HEK293 (cell line): Measurements from ENCODE around the gene SEMA4D.

Source experiments
- MEIS1 ChIP-seq: sonication (generic); formaldehyde crosslinking; IDR thresholded peaks from 2 replicates; pipeline ENCODE4 v1.8.1; 2022; ENCODE audit warnings: missing genetic modification reagents, mild to moderate bottlenecking, borderline replicate concordance
- ZNF274 ChIP-seq, 2 experiments: fragments of 200-500 bp in 1 of 2; fragments of 450-650 bp in 1 of 2; sonication (Bioruptor generic) in 1 of 2; formaldehyde crosslinking in 1 of 2; IDR thresholded peaks; 2 replicates each; pipeline versions ENCODE4 v1.5.1 to v1.6.1; 2014 to 2016; ENCODE audit warnings: borderline replicate concordance in 1 of 2, inconsistent platforms in 1 of 2, low read length in 1 of 2, missing biosample characterization in 1 of 2, missing genetic modification characterization in 1 of 2
- TF ChIP-seq, protein P1 (sequence below): fragments of 450-650 bp; formaldehyde crosslinking; IDR thresholded peaks from 2 replicates; pipeline ENCODE4 v1.5.1; 2016; ENCODE audit warnings: missing biosample characterization, missing genetic modification characterization

DNA sequence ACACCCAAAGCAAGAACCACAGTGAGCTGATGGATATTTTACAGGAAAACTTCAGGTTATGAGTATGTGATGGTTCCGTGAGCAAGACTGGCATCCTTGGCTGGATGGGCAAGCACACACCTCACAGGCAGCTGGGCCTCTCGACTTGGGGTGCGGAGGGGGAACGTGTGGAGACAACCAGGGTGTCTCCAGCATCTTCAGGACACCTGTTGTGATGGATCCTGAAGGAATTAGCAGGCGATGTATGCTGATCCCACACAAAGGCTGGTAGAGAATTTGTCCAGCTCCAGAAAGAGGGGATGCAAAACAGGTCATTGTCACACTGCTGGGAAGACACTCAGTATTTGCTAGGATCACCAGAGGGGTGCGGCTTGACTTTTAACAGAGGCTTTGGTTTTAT is 136.9 kb downstream of the SEMA4D start:
- TF ChIP-seq, protein P1, sequence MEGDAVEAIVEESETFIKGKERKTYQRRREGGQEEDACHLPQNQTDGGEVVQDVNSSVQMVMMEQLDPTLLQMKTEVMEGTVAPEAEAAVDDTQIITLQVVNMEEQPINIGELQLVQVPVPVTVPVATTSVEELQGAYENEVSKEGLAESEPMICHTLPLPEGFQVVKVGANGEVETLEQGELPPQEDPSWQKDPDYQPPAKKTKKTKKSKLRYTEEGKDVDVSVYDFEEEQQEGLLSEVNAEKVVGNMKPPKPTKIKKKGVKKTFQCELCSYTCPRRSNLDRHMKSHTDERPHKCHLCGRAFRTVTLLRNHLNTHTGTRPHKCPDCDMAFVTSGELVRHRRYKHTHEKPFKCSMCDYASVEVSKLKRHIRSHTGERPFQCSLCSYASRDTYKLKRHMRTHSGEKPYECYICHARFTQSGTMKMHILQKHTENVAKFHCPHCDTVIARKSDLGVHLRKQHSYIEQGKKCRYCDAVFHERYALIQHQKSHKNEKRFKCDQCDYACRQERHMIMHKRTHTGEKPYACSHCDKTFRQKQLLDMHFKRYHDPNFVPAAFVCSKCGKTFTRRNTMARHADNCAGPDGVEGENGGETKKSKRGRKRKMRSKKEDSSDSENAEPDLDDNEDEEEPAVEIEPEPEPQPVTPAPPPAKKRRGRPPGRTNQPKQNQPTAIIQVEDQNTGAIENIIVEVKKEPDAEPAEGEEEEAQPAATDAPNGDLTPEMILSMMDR (tag by site-specific recombination) = no peak
- TF ChIP-seq ZNF274 (IDR thresholded peaks at IDR 0.05; ENCODE audit: low read length) (no peak), ZNF274 (tag by site-specific recombination; IDR thresholded peaks at IDR 0.05; ENCODE audit: borderline replicate concordance) (no peak), MEIS1 (no peak)
